ENCODE measurements around the gene SLC10A3. TPM values are rescaled to one million over a fixed set of nuclear protein-coding genes. Genes with fewer than 3 reads are reported as not detected.

Gene SLC10A3
- total RNA-seq, 1 donor from 2014 or later = 13.9 TPM

- no peaks in the 10 kb centered on the region for H3K36me3 Mint-ChIP-seq (ENCODE audit: low read depth, unreplicated experiment)
- H3K9me3 Mint-ChIP-seq (ENCODE audit: unreplicated experiment) = no peaks in the 10 kb centered on the region
- peak; percentile 92 for DNase-seq (ENCODE audit: low spot score)
- no peak for TF ChIP-seq CTCF (IDR thresholded peaks at IDR 0.05; ENCODE audit: unreplicated experiment)
- H3K27me3 Mint-ChIP-seq (ENCODE audit: unreplicated experiment) = no peaks in the 10 kb centered on the region
- peak within 1 kb of the TSS; percentile 89 for H3K4me3 Mint-ChIP-seq (ENCODE audit: unreplicated experiment)
- peak within 1 kb of the TSS; percentile 92 for H3K27ac Mint-ChIP-seq (ENCODE audit: unreplicated experiment)
- H3K4me1 Mint-ChIP-seq (ENCODE audit: unreplicated experiment) = peaks cover 2% of the 10 kb centered on the region
Observed at GRCh38 chrX:154515966-154516655, 25.7 kb upstream of the SLC10A3 start, which contains the start of gene FAM3A. Gene FAM3A, minus strand, starts transcription at chrX:154516232. Its CDS starts 460 bp downstream, at chrX:154515772.

GRCh38 chrX:154515090-154515965 lies 24.9 kb upstream of the SLC10A3 start:
- TF ChIP-seq CTCF (IDR thresholded peaks at IDR 0.05; ENCODE audit: unreplicated experiment) = no peak
- Mint-ChIP-seq H3K4me3 (ENCODE audit: unreplicated experiment) (peak overlapping the region; percentile 89), H3K36me3 (ENCODE audit: low read depth, unreplicated experiment) (no peaks in the 10 kb centered on the region), H3K9me3 (ENCODE audit: unreplicated experiment) (no peaks in the 10 kb centered on the region), H3K27ac (ENCODE audit: unreplicated experiment) (no peak overlapping the region), H3K4me1 (ENCODE audit: unreplicated experiment) (peaks cover 2% of the 10 kb centered on the region), H3K27me3 (ENCODE audit: unreplicated experiment) (no peaks in the 10 kb centered on the region)
- DNase-seq (ENCODE audit: low spot score) = no peak

GRCh38 chrX:154513716-154514115 lies 23.3 kb upstream of the SLC10A3 start:
- H3K4me3 Mint-ChIP-seq (ENCODE audit: unreplicated experiment) = no peak overlapping the region
- no peak for DNase-seq (ENCODE audit: low spot score)
- H3K9me3 Mint-ChIP-seq (ENCODE audit: unreplicated experiment) = no peaks in the 10 kb centered on the region
- peaks cover 13% of the 10 kb centered on the region for H3K36me3 Mint-ChIP-seq (ENCODE audit: low read depth, unreplicated experiment)
- no peak overlapping the region for H3K27ac Mint-ChIP-seq (ENCODE audit: unreplicated experiment)
- TF ChIP-seq CTCF (IDR thresholded peaks at IDR 0.05; ENCODE audit: unreplicated experiment) = no peak
- H3K4me1 Mint-ChIP-seq (ENCODE audit: unreplicated experiment) = peaks cover 2% of the 10 kb centered on the region
- H3K27me3 Mint-ChIP-seq (ENCODE audit: unreplicated experiment) = no peaks in the 10 kb centered on the region

- no peak for TF ChIP-seq CTCF (IDR thresholded peaks at IDR 0.05; ENCODE audit: unreplicated experiment)
- no peak overlapping the region for H3K4me3 Mint-ChIP-seq (ENCODE audit: unreplicated experiment)
- H3K9me3 Mint-ChIP-seq (ENCODE audit: unreplicated experiment) = no peaks in the 10 kb centered on the region
- peaks cover 2% of the 10 kb centered on the region for H3K4me1 Mint-ChIP-seq (ENCODE audit: unreplicated experiment)
- H3K27me3 Mint-ChIP-seq (ENCODE audit: unreplicated experiment) = no peaks in the 10 kb centered on the region
- no peak overlapping the region for H3K27ac Mint-ChIP-seq (ENCODE audit: unreplicated experiment)
- no peak for DNase-seq (ENCODE audit: low spot score)
- H3K36me3 Mint-ChIP-seq (ENCODE audit: low read depth, unreplicated experiment) = peaks cover 16% of the 10 kb centered on the region
Observed at GRCh38 chrX:154512879-154513553, 22.6 kb upstream of the SLC10A3 start.

All from endothelial cell (in vitro differentiated cells).